Hepatocyte (in vitro differentiated cells): Measurements from ENCODE around the gene ANKRD62.

Experiments
- CTCF ChIP-seq: fragments of 200-600 bp; sonication (generic); IDR thresholded peaks from 2 replicates; pipeline ENCODE4 v1.5.1; 2016; ENCODE audit warnings: antibody characterized with exemption, mild to moderate bottlenecking; ENCODE audit not compliant: poor library complexity
- EZH2 ChIP-seq: fragments of 200-600 bp; sonication (generic); IDR thresholded peaks from 2 replicates; pipeline ENCODE4 v1.6.1; 2016; ENCODE audit warnings: antibody characterized with exemption, mild to moderate bottlenecking, borderline replicate concordance
- EZH2phosphoT487 ChIP-seq: fragments of 200-600 bp; sonication (generic); IDR thresholded peaks from one replicate; pipeline ENCODE4 v1.6.1; 2018; ENCODE audit warnings: antibody characterized with exemption, mild to moderate bottlenecking, low read depth, moderate library complexity; ENCODE audit not compliant: unreplicated experiment, severe bottlenecking

GRCh38 chr18:12098374-12098773, 4.7 kb downstream of the ANKRD62 start:
- TF ChIP-seq CTCF (no peak), EZH2 (no peak), EZH2phosphoT487 (no peak)
